ENCODE measurements around the gene PGAM2. TPM values are rescaled to one million over a fixed set of nuclear protein-coding genes. Genes with fewer than 3 reads are reported as not detected.
A peak's percentile ranks its signal among the peaks of the same experiment; 100 is the strongest.

The PGAM2 gene
- total and polyA plus RNA-seq, 2 experiments from 2014 or later = 0.73 TPM; not detected in 1

GRCh38 chr7:44082541-44083207, 17.3 kb upstream of the PGAM2 start:
- peaks cover 9% of the 10 kb centered on the region for H3K79me2 ChIP-seq
- H3K4me1 ChIP-seq (ENCODE audit: insufficient read depth) = peaks cover 6% of the 10 kb centered on the region
- peak overlapping the region; percentile 55 for H3K27ac ChIP-seq
- H3K9me2 ChIP-seq (replicated peaks; ENCODE audit: insufficient read depth) = no peaks in the 10 kb centered on the region
- H3K9me3 ChIP-seq (ENCODE audit: low read depth) = no peaks in the 10 kb centered on the region
- under 1% methylated on average over 24 of the region's 54 CpGs for WGBS (ENCODE audit: low lambda C conversion rate, missing lambda C conversion rate)
- H2AFZ ChIP-seq = peak overlapping the region; percentile 28
- no peaks in the 10 kb centered on the region for H3K36me3 ChIP-seq (replicated peaks; ENCODE audit: insufficient read depth, low read depth)
- peak overlapping the region; percentile 20 for H3K4me3 ChIP-seq
- no peak for TF ChIP-seq CTCF (IDR thresholded peaks at IDR 0.05; ENCODE audit: poor library complexity)
- TF ChIP-seq EZH2 (IDR thresholded peaks at IDR 0.05; ENCODE audit: borderline replicate concordance) = no peak
- TF ChIP-seq EZH2phosphoT487 (IDR thresholded peaks at IDR 0.05; ENCODE audit: low read depth, severe bottlenecking, unreplicated experiment) = no peak
- DNase-seq (ENCODE audit: low spot score) = peak; percentile 99
- no peaks in the 10 kb centered on the region for H3K27me3 ChIP-seq
- H4K20me1 ChIP-seq (ENCODE audit: insufficient read depth, poor library complexity, severe bottlenecking) = no peaks in the 10 kb centered on the region
- peak overlapping the region; percentile 71 for H3K4me2 ChIP-seq

GRCh38 chr7:44081266-44081748, 15.9 kb upstream of the PGAM2 start:
- DNase-seq (ENCODE audit: low spot score) = no peak
- H3K27ac ChIP-seq = peak overlapping the region; percentile 88
- H3K9me3 ChIP-seq (ENCODE audit: low read depth) = no peaks in the 10 kb centered on the region
- H3K4me1 ChIP-seq (ENCODE audit: insufficient read depth) = peaks cover 6% of the 10 kb centered on the region
- no peaks in the 10 kb centered on the region for H3K36me3 ChIP-seq (replicated peaks; ENCODE audit: insufficient read depth, low read depth)
- no peak overlapping the region for H2AFZ ChIP-seq
- no peaks in the 10 kb centered on the region for H3K27me3 ChIP-seq
- H3K79me2 ChIP-seq = peaks cover 9% of the 10 kb centered on the region
- no peak overlapping the region for H3K4me3 ChIP-seq
- H4K20me1 ChIP-seq (ENCODE audit: insufficient read depth, poor library complexity, severe bottlenecking) = no peaks in the 10 kb centered on the region
- TF ChIP-seq EZH2phosphoT487 (IDR thresholded peaks at IDR 0.05; ENCODE audit: low read depth, severe bottlenecking, unreplicated experiment) = no peak
- no peak for TF ChIP-seq EZH2 (IDR thresholded peaks at IDR 0.05; ENCODE audit: borderline replicate concordance)
- H3K4me2 ChIP-seq = peak overlapping the region; percentile 86
- H3K9me2 ChIP-seq (replicated peaks; ENCODE audit: insufficient read depth) = no peaks in the 10 kb centered on the region
- 71% methylated on average over 9 of the region's 9 CpGs for WGBS (ENCODE audit: low lambda C conversion rate, missing lambda C conversion rate)

GRCh38 chr7:44080686-44081265, 15.4 kb upstream of the PGAM2 start:
- peak overlapping the region; percentile 86 for H3K4me2 ChIP-seq
- no peaks in the 10 kb centered on the region for H3K9me2 ChIP-seq (replicated peaks; ENCODE audit: insufficient read depth)
- H2AFZ ChIP-seq = no peak overlapping the region
- no peaks in the 10 kb centered on the region for H3K27me3 ChIP-seq
- no peaks in the 10 kb centered on the region for H3K9me3 ChIP-seq (ENCODE audit: low read depth)
- peaks cover 9% of the 10 kb centered on the region for H3K79me2 ChIP-seq
- H3K27ac ChIP-seq = no peak overlapping the region
- H3K4me1 ChIP-seq (ENCODE audit: insufficient read depth) = peaks cover 6% of the 10 kb centered on the region
- TF ChIP-seq EZH2 (IDR thresholded peaks at IDR 0.05; ENCODE audit: borderline replicate concordance) = no peak
- TF ChIP-seq EZH2phosphoT487 (IDR thresholded peaks at IDR 0.05; ENCODE audit: low read depth, severe bottlenecking, unreplicated experiment) = no peak
- no peak for TF ChIP-seq CTCF (IDR thresholded peaks at IDR 0.05; ENCODE audit: poor library complexity)
- H4K20me1 ChIP-seq (ENCODE audit: insufficient read depth, poor library complexity, severe bottlenecking) = no peaks in the 10 kb centered on the region
- DNase-seq (ENCODE audit: low spot score) = no peak
- 92% methylated on average over 11 of the region's 11 CpGs for WGBS (ENCODE audit: low lambda C conversion rate, missing lambda C conversion rate)
- no peaks in the 10 kb centered on the region for H3K36me3 ChIP-seq (replicated peaks; ENCODE audit: insufficient read depth, low read depth)
- no peak overlapping the region for H3K4me3 ChIP-seq

GRCh38 chr7:44080118-44080517, 14.8 kb upstream of the PGAM2 start:
- Histone ChIP-seq H3K27me3 (no peaks in the 10 kb centered on the region), H3K4me2 (no peak overlapping the region), H3K36me3 (replicated peaks; ENCODE audit: insufficient read depth, low read depth) (no peaks in the 10 kb centered on the region), H3K27ac (no peak overlapping the region), H3K79me2 (peaks cover 9% of the 10 kb centered on the region), H3K9me3 (ENCODE audit: low read depth) (no peaks in the 10 kb centered on the region), H3K4me1 (ENCODE audit: insufficient read depth) (peaks cover 6% of the 10 kb centered on the region), H2AFZ (no peak overlapping the region), H4K20me1 (ENCODE audit: insufficient read depth, poor library complexity, severe bottlenecking) (no peaks in the 10 kb centered on the region), H3K9me2 (replicated peaks; ENCODE audit: insufficient read depth) (no peaks in the 10 kb centered on the region), H3K4me3 (no peak overlapping the region)
- WGBS (ENCODE audit: low lambda C conversion rate, missing lambda C conversion rate) = 95% methylated on average over 5 of the region's 5 CpGs
- no peak for TF ChIP-seq EZH2 (IDR thresholded peaks at IDR 0.05; ENCODE audit: borderline replicate concordance)
- no peak for TF ChIP-seq EZH2phosphoT487 (IDR thresholded peaks at IDR 0.05; ENCODE audit: low read depth, severe bottlenecking, unreplicated experiment)
- no peak for TF ChIP-seq CTCF (IDR thresholded peaks at IDR 0.05; ENCODE audit: poor library complexity)
- no peak for DNase-seq (ENCODE audit: low spot score)

All from hepatocyte (in vitro differentiated cells).